ENCODE data around the gene NUP210L. TPM values are rescaled to one million over a fixed set of nuclear protein-coding genes. Genes with fewer than 3 reads are reported as not detected.

The NUP210L gene
- polyA plus RNA-seq, 2 of the 4 experiments (the other 2 are of a cell fraction), result not detected

- POLR2A ChIA-PET, result no interaction called here
These were observed 35.7 kb upstream of the NUP210L start for GRCh38 chr1:154190550-154190949.

DNA sequence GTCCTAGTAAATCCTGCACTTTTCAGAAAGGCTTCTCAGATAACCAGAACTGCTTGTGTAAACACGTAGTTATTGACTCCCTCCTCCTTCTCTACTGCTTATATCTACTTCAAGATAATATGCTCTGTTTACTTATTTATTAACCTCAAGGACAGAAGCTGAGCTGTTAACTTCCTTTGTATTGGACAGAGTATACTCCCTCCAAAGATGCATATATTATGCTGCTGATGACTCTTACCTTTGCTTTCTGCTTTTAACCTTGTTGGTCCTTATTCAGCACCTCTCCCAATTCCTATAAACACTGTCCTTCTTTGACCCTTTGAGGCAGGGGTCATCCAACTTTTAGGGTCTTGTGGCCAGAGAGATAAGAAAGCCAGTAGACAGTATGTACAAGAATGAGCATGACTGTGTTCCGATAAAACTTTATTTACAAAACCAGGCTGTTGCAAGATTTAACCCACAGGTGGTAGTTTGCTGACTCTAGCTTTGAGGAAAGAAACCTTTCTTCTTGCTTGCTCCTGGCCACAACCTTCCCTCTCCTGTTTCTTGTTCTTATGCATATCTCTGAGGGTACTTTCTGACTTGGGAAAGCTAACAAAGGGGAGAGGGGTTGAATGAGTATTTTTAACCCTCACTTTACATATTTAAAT, 32.1 kb upstream of the NUP210L start:
- no peak for DNase-seq (ENCODE audit: low read depth in 1 of 2, low spot score in 1 of 2)
- 7% methylated on average over 2 of the region's 2 CpGs for WGBS (ENCODE audit: missing lambda C conversion rate)
- ChIA-PET CTCF (no interaction called here), POLR2A (no interaction called here)
- TF ChIP-seq FOXS1 (CRISPR knock-in tag; IDR thresholded peaks at IDR 0.05), result no peak
- TF ChIP-seq RFX5 (IDR thresholded peaks at IDR 0.05), result no peak
- TF ChIP-seq SREBF2 (IDR thresholded peaks at IDR 0.05), result no peak
- no peak for TF ChIP-seq ATOH8 (CRISPR knock-in tag; IDR thresholded peaks at IDR 0.05; ENCODE audit: low read depth)
- no peak for TF ChIP-seq ELK1 (IDR thresholded peaks at IDR 0.05; ENCODE audit: low read depth, low read length)
- TF ChIP-seq HOXA7 (CRISPR knock-in tag; IDR thresholded peaks at IDR 0.05), result no peak
- TF ChIP-seq RCOR1 (IDR thresholded peaks at IDR 0.05; ENCODE audit: low read depth, low read length), result no peak
- TF ChIP-seq EP300 (IDR thresholded peaks at IDR 0.05), result no peak
- Histone ChIP-seq H3K27ac (no peak overlapping the region), H3K9me3 (no peaks in the 10 kb centered on the region), H3K4me2 (peak overlapping the region; percentile 4; the same call in 1 of the 3 replicates), H3K4me3 (no peak overlapping the region), H3K4me1 (peaks cover 15% of the 10 kb centered on the region; the same call in 2 of the 3 replicates)
- ATAC-seq, result no peak
- no peak for FAIRE-seq

More at GRCh38 chr1:154190550-154190949, 35.7 kb upstream of the NUP210L start:
- DNase-seq (ENCODE audit: low read depth in 1 of 2, low spot score in 1 of 2) (no peak), FAIRE-seq (no peak), ATAC-seq (no peak)
- H3K4me2 ChIP-seq, result no peak overlapping the region
- no peak overlapping the region for H3K27ac ChIP-seq
- no peak overlapping the region for H3K4me3 ChIP-seq
- H3K4me1 ChIP-seq, result peaks cover 6% of the 10 kb centered on the region; the same call in 1 of the 3 replicates
- WGBS (ENCODE audit: missing lambda C conversion rate), result 0% methylated on average over 1 of the region's 1 CpG
- CTCF ChIA-PET, result interaction anchor here (1.1 to 3.5 kb wide), 5 partner anchors 9 to 356 kb away, joined by 3 to 17 read pairs (median 3); no protein-coding TSS in a partner anchor
- H3K9me3 ChIP-seq, result no peaks in the 10 kb centered on the region
- TF ChIP-seq SREBF2 (IDR thresholded peaks at IDR 0.05), result no peak
- TF ChIP-seq FOSL2 (IDR thresholded peaks at IDR 0.05), result no peak
- no peak for TF ChIP-seq FOSL2 (CRISPR knock-in tag; IDR thresholded peaks at IDR 0.05)
- no peak for TF ChIP-seq CHD4 (IDR thresholded peaks at IDR 0.05; ENCODE audit: borderline replicate concordance)
- no peak for TF ChIP-seq EHMT2 (IDR thresholded peaks at IDR 0.05; ENCODE audit: low read depth)
- no peak for TF ChIP-seq ZC3H11A (IDR thresholded peaks at IDR 0.05)
- no peak for TF ChIP-seq PHF8 (IDR thresholded peaks at IDR 0.05; ENCODE audit: borderline replicate concordance, low read depth)
- TF ChIP-seq RAD21 (conservative IDR thresholded peaks at IDR 0.05 in 1 of 2, IDR thresholded peaks at IDR 0.05 in 1 of 2), result no peak
- TF ChIP-seq ZFP36 (IDR thresholded peaks at IDR 0.05; ENCODE audit: borderline replicate concordance, partially characterized antibody), result no peak
- no peak for TF ChIP-seq FOXS1 (CRISPR knock-in tag; IDR thresholded peaks at IDR 0.05)
- TF ChIP-seq, protein P1, sequence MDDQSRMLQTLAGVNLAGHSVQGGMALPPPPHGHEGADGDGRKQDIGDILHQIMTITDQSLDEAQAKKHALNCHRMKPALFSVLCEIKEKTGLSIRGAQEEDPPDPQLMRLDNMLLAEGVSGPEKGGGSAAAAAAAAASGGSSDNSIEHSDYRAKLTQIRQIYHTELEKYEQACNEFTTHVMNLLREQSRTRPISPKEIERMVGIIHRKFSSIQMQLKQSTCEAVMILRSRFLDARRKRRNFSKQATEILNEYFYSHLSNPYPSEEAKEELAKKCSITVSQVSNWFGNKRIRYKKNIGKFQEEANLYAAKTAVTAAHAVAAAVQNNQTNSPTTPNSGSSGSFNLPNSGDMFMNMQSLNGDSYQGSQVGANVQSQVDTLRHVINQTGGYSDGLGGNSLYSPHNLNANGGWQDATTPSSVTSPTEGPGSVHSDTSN (IDR thresholded peaks at IDR 0.05), result no peak
- TF ChIP-seq MAZ (IDR thresholded peaks at IDR 0.05; ENCODE audit: borderline replicate concordance, low read depth, low read length), result no peak
- TF ChIP-seq NPAS2 (CRISPR knock-in tag; IDR thresholded peaks at IDR 0.05; ENCODE audit: borderline replicate concordance), result no peak
- TF ChIP-seq BHLHE40 (IDR thresholded peaks at IDR 0.05; ENCODE audit: low read depth, low read length), result no peak
- TF ChIP-seq MYC (IDR thresholded peaks at IDR 0.05; ENCODE audit: borderline replicate concordance, low read length), result no peak
